ENCODE measurements around the gene PGBD5.

- TF ChIP-seq EZH2 (IDR thresholded peaks at IDR 0.05) (no peak), POLR2AphosphoS5 (IDR thresholded peaks at IDR 0.05; ENCODE audit: borderline replicate concordance, low read depth, low read length) (no peak), FOXP2 (optimal IDR thresholded peaks at IDR 0.05; ENCODE audit: control extremely low read depth, extremely low read length, insufficient read depth) (no peak)
Measured at GRCh38 chr1:230377324-230377723, 48.8 kb downstream of the PGBD5 start.
